SH-SY5Y (cell line): ENCODE measurements around the gene CSGALNACT2.

Experiments
- GATA2 ChIP-seq: IDR thresholded peaks from 2 replicates; pipeline ENCODE4 v1.6.1; 2011; ENCODE audit warnings: mild to moderate bottlenecking, low read depth, low read length
- GATA3 ChIP-seq: IDR thresholded peaks from 2 replicates; pipeline ENCODE4 v1.6.1; 2011; ENCODE audit warnings: low read depth, mild to moderate bottlenecking, low read length, moderate library complexity

GRCh38 chr10:43135064-43135463, 3.2 kb upstream of the CSGALNACT2 start:
- no peak for TF ChIP-seq GATA2
- no peak for TF ChIP-seq GATA3
